NCI-H526 treated with DMSO at 0.1 percent for 48 hours (cell line): ENCODE data around the gene MCF2L2.

Experiments used
- DNase-seq: peaks from one replicate; lab custom pipeline; 2025; lab: John Stamatoyannopoulos, UW

Gene MCF2L2

GRCh38 chr3:183327343-183327742 is 101.1 kb downstream of the MCF2L2 start:
- DNase-seq, result no peak

GRCh38 chr3:183324083-183324482 is 104.3 kb downstream of the MCF2L2 start:
- DNase-seq, result no peak

- DNase-seq, result no peak
These were observed 109.0 kb downstream of the MCF2L2 start for GRCh38 chr3:183319371-183319770.

- no peak for DNase-seq
These were observed 109.5 kb downstream of the MCF2L2 start for GRCh38 chr3:183318877-183319276.

GRCh38 chr3:183317886-183318865 is 110.2 kb downstream of the MCF2L2 start:
- no peak for DNase-seq

- no peak for DNase-seq
These were observed 111.1 kb downstream of the MCF2L2 start for GRCh38 chr3:183317271-183317670.

- no peak for DNase-seq
These were observed 112.7 kb downstream of the MCF2L2 start for GRCh38 chr3:183315739-183316138.

- DNase-seq, result no peak
These were observed 114.7 kb downstream of the MCF2L2 start for GRCh38 chr3:183313764-183314163.

- no peak for DNase-seq
These were observed 115.1 kb downstream of the MCF2L2 start for GRCh38 chr3:183313351-183313750.

GRCh38 chr3:183312433-183312832 is 116.0 kb downstream of the MCF2L2 start:
- DNase-seq, result no peak

- no peak for DNase-seq
These were observed 117.5 kb downstream of the MCF2L2 start for GRCh38 chr3:183310936-183311335.

- DNase-seq, result no peak
These were observed 119.1 kb downstream of the MCF2L2 start for GRCh38 chr3:183309276-183309675.

- DNase-seq, result no peak
These were observed 119.7 kb downstream of the MCF2L2 start for GRCh38 chr3:183308751-183309150.

- DNase-seq, result no peak
These were observed 120.7 kb downstream of the MCF2L2 start for GRCh38 chr3:183307749-183308148.

GRCh38 chr3:183306798-183307671 is 121.4 kb downstream of the MCF2L2 start:
- no peak for DNase-seq

- no peak for DNase-seq
These were observed 124.7 kb downstream of the MCF2L2 start for GRCh38 chr3:183303690-183304089.

- no peak for DNase-seq
These were observed 126.4 kb downstream of the MCF2L2 start for GRCh38 chr3:183301937-183302580.

- no peak for DNase-seq
These were observed 127.3 kb downstream of the MCF2L2 start for GRCh38 chr3:183300996-183301562.

GRCh38 chr3:183299976-183300375 is 128.4 kb downstream of the MCF2L2 start:
- DNase-seq, result no peak

- DNase-seq, result no peak
These were observed 129.7 kb downstream of the MCF2L2 start for GRCh38 chr3:183298701-183299153.

GRCh38 chr3:183296944-183297343 is 131.5 kb downstream of the MCF2L2 start:
- DNase-seq, result no peak

GRCh38 chr3:183295211-183295610 is 133.2 kb downstream of the MCF2L2 start:
- DNase-seq, result no peak
